ENCODE results near the gene CCDC85B.

CCDC85B gene

DNA sequence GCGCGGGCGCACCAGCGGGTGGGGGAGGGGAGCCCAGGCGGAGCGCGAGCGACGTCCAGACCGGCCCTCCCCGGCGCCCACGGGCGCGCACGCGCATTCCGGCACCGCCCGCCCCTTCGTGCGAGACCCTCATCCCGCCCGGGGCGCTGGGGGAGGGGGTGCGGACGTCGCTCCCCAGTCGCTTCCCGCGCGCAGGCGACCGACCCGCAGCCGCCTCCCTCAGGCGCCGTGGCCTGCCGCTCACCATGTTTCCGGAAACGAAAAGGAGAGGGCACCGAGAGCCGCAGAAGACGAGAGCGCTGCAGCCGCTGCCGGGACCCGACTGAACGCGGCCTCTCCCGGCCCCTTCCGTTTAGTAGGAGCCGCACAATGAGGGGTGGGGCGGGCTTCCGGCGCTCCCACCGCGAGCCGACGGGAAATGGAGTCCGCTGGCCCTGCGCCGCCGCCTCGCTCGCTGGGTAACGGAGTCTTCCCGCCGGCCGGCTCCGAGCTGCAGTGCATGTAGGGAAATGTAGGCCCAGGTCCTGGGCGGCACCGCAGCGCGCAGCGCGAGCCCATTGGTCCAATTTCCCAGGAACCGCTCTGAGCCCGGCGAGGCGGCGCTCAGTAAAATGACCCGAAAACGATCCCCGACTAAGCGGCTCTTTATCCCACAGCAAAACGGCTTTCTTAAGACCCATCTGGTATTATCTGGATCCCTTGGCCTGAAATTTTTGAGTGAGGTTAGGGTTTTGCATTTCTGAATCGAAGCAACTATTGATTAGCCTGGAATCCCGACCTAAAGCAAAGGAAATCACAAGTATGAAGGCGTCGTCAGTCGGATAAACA, 32.4 kb upstream of the CCDC85B start, which contains the start of gene CFL1:
TSS of gene CFL1 (minus strand) at position 328 of the 828 bp plus-strand sequence. CDS start at position 247, 81 bp downstream.
- DNase-seq: peak; percentile 97 to 98

GRCh38 chr11:65858681-65859087, 31.8 kb upstream of the CCDC85B start:
- DNase-seq: peak in 1 of 2 donors; percentile 38

DNA sequence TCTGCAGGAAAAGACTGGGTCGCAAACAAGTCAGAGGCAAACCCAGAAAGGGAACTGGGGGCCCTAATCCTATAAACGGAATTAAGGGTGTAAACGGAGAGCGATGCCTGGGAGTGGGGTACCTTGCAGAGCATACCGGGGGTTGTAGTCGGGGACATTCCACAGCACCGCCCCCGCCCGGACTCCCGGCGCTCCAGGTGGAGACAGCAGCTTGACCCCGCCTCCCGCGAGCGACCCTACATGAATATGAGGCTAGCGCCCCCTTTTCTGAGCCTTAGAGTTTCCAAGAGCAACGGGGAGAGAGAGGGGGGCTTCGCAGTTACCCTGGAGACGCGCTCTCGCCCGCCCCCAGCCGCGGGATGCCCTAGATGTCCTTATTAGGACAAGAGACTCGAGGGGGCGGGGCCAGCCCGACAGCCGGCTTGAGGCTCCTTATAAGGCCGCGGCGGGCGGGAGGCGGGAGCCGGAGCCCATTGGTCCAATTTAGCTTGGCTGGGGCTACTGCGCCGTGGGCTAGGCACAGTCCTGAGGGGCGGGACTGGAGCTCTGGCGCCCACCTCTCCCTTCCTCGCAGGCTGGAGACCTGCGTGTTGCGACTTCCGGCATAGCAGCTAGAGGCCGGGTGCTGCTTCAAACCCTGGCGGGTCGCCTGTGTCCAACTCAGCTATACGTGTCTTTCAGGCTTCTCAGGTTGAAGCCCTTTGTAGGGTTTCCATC, 31.2 kb upstream of the CCDC85B start:
- peak; percentile 97 to 98 for DNase-seq

- no peak for DNase-seq
These were observed 30.6 kb upstream of the CCDC85B start for GRCh38 chr11:65859812-65860277.

DNA sequence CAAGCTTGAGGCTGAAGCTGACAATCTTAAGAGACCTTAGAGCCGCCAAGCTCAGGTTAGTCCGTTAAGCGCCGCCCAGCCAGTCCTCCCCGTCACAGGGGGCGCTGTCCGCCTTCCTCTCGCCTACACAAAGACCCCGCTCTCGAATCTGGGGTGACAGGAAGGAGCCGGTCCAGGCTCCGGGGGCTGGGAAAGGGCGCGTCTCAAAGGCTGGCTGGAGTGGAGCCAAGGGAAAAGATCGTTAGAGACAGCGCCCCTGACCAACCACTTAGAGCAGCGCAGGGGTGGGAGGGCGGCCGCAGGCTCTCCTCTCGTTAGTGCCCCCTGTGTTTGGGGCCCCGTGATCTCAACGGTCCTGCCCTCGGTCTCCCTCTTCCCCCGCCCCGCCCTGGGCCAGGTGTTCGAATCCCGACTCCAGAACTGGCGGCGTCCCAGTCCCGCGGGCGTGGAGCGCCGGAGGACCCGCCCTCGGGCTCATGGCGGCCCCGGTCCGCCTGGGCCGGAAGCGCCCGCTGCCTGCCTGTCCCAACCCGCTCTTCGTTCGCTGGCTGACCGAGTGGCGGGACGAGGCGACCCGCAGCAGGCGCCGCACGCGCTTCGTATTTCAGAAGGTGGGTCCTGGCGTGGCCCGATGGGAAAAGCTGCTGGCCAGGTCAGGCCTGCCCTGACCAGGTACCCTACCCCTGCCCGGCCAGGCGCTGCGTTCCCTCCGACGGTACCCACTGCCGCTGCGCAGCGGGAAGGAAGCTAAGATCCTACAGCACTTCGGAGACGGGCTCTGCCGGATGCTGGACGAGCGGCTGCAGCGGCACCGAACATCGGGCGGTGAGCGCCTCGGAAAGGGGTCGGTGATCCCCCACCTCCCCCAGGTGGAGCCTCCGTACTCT, 30.0 kb upstream of the CCDC85B start, which contains the start of gene MUS81:
TSS of gene MUS81 (plus strand) at position 156 of the 887 bp plus-strand sequence. CDS start at position 477, 321 bp downstream.
- DNase-seq: peak; percentile 94 to 97

DNA sequence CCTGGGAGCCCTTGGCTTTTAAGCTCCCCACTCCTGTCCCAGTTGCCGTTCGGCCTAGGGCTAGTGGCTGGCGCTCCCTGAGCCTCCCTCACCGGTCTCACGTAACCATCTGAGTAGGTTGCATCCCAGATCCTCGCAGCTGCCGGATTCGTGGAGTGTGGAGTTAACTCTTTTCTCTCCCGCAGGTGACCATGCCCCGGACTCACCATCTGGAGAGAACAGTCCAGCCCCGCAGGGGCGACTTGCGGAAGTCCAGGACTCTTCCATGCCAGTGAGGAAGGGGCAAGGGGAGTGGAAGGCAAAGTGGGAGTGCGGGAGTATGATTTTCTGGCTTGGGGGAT, 29.3 kb upstream of the CCDC85B start:
- DNase-seq: no peak

GRCh38 chr11:65861533-65862183, 28.8 kb upstream of the CCDC85B start:
- no peak for DNase-seq

GRCh38 chr11:65862191-65862735, 28.2 kb upstream of the CCDC85B start:
- no peak for DNase-seq

DNA sequence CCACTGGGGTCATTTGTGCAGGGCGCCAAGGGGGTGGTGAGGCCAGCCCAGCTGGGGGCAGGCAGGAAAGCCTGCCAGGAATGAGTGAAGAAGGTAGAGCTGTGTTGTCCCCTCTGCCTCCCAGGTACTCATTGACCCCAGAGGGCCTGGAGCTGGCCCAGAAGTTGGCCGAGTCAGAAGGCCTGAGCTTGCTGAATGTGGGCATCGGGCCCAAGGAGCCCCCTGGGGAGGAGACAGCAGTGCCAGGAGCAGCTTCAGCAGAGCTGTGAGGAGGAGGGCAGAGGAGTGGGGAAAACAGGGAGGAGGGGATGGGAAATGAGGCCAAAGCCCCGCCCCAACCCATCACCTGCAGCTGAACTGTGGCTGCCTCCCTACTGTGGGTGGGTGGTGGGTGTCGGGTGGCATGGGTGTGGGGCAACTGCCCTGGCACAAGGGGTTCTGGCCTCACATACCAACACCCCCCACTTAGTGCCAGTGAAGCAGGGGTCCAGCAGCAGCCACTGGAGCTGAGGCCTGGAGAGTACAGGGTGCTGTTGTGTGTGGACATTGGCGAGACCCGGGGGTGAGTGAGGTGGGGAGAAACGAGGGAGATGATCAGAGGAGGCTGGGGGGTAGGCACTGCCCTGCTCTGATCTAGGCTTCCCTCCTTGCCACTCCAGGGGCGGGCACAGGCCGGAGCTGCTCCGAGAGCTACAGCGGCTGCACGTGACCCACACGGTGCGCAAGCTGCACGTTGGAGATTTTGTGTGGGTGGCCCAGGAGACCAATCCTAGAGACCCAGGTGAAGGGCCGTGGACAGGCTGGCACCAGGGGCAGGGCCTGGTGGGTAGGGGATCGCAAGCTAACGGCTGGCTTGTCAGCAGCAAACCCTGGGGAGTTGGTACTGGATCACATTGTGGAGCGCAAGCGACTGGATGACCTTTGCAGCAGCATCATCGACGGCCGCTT, 27.3 kb upstream of the CCDC85B start:
- no peak for DNase-seq

DNA sequence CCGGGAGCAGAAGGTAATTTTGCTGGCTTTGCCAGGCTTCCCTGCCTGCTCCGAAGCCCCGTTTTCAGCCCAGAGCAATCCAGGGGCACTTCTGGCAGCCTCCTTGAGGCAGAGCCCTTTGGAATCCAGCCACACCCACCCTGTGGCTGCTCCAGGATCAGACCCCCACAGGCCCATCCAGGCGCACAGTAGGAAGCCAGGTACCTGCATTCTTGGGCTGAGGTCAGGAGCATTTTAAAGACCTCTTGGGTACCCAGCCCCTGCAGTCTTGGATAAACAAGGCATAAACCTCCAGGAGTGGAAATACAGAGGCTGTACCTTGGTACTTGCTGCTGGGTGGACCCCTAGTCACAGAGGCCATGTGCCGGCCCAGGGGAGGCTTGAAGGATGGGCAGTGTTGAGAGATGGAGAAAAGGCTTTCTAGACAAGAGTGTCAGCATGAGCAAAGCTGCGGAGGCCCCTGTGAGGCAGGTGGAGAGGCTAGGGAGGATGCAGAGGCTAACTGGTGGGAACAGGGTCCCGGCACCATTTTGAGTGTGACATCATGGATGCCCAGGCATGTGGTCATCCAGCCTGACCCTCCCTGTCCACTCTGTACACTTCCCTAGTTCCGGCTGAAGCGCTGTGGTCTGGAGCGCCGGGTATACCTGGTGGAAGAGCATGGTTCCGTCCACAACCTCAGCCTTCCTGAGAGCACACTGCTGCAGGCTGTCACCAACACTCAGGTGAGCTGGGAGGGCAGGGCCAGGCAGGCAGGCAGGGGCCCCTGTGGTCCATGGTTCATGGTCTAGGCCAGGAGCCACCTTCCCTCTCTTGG, 26.4 kb upstream of the CCDC85B start:
- no peak for DNase-seq

- DNase-seq: no peak
These were observed 25.6 kb upstream of the CCDC85B start for GRCh38 chr11:65864706-65865471.

- no peak for DNase-seq
These were observed 24.8 kb upstream of the CCDC85B start for GRCh38 chr11:65865550-65866172.

- DNase-seq: no peak
These were observed 23.8 kb upstream of the CCDC85B start for GRCh38 chr11:65866509-65867283.

DNA sequence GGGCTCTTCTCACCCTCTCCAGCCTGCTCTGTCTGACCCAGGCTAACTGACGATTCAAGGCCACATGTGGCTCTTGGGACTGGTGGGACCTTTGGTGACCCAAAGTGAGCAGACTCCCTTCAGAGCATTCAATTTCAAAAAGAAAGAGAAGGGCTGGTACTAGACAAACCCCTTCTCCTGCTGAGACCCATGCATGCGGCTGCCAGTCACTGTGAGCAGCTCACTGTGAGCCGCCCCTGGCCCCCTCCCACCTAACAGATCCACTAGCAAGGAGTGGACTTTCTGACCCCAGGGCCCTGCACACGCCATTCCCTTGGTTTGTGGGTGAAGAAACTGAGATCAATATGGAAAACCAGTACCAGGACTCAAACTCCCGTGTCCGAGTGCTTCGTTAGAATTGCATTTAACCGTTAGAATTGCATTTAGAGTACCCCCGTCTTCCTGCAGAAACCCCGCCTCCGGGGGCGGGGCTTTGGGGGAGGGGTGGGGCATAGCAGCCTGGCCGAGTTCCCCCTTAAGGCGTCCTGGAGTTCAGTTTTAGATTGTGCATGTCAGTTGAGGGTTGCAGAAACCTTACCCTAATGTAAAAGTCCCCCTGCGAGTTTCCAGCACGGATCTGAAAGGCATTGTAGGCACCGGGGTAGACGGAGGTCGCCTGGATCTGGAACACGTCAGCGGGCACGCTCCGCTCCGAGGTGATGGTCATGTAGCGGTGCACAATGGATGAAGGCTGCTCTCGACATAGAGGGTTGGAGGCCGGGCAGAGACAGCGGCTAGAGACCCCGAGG, 23.0 kb upstream of the CCDC85B start:
- DNase-seq: no peak

- DNase-seq: peak in 1 of 2 donors; percentile 51
These were observed 22.3 kb upstream of the CCDC85B start for GRCh38 chr11:65868076-65868667.

DNA sequence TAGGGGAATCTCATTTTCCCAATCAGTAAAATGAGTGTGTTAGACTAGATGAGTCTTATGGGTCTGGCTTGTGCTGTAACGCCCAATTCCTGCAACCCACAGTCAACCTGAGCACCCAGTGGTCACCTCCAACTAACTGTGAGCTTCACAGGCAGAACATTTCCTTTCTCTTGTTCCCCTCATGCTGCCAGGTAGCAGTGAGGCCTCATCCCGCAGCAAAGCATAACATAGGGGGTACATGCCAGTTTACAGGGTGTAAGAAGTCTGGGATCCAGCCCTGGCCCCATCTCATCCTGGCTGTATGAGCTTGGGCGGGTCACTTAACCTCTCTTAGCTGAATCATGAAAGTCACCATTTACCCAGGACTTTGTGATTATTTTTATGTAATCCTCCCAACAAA, 21.6 kb upstream of the CCDC85B start:
- no peak for DNase-seq
